OCI-LY3 (cell line): ENCODE measurements around the gene LMAN2L.

Source experiments
- EZH2phosphoT487 ChIP-seq: fragments of 200-600 bp; shearing (Covaris generic); IDR thresholded peaks from 2 replicates; pipeline ENCODE4 v1.6.1; 2018; ENCODE audit warnings: antibody characterized with exemption, mixed run types, low read depth
- TF ChIP-seq, protein P1 (sequence below): fragments of 200-600, 300-600 bp; sonication (generic); IDR thresholded peaks from 2 replicates; pipeline ENCODE4 v1.5.1; 2014; ENCODE audit warnings: antibody characterized with exemption, low read length, low read depth

- TF ChIP-seq, protein P1, sequence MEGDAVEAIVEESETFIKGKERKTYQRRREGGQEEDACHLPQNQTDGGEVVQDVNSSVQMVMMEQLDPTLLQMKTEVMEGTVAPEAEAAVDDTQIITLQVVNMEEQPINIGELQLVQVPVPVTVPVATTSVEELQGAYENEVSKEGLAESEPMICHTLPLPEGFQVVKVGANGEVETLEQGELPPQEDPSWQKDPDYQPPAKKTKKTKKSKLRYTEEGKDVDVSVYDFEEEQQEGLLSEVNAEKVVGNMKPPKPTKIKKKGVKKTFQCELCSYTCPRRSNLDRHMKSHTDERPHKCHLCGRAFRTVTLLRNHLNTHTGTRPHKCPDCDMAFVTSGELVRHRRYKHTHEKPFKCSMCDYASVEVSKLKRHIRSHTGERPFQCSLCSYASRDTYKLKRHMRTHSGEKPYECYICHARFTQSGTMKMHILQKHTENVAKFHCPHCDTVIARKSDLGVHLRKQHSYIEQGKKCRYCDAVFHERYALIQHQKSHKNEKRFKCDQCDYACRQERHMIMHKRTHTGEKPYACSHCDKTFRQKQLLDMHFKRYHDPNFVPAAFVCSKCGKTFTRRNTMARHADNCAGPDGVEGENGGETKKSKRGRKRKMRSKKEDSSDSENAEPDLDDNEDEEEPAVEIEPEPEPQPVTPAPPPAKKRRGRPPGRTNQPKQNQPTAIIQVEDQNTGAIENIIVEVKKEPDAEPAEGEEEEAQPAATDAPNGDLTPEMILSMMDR: no peak
- TF ChIP-seq EZH2phosphoT487: no peak
Measured at GRCh38 chr2:96656540-96656939, 83.3 kb downstream of the LMAN2L start.
